CD4-positive, alpha-beta T cell (primary cell): Measurements from ENCODE around the gene PRDM16. TPM values are rescaled to one million over a fixed set of nuclear protein-coding genes. Genes with fewer than 3 reads are reported as not detected.

ENCODE experiments used
- ATAC-seq: fragments of 200-7000 bp; cut with Tn5 transposase; one replicate; pipeline ENCODE4 v1.10.0; 2022; ENCODE audit warnings: mild to moderate bottlenecking; ENCODE audit not compliant: poor library complexity
- CTCF ChIA-PET: fragments of 350-600 bp; sonication (Branson Sonifier 250); formaldehyde crosslinking; loops from one replicate; lab custom pipeline; 2021; ENCODE audit warnings: antibody characterized with exemption, inconsistent platforms; lab: Charles Lee
- POLR2A ChIA-PET: fragments of 350-600 bp; sonication (Branson Sonifier 250); formaldehyde crosslinking; loops from one replicate; lab custom pipeline; 2021; ENCODE audit warnings: antibody characterized with exemption, inconsistent platforms; lab: Charles Lee
- DNase-seq, 14 experiments: peaks; one replicate each; pipeline ENCODE4 v3.0.0-alpha.2; 2013 to 2020; ENCODE audit warnings: mixed read lengths in 2 of 14
- H3K27ac ChIP-seq, 2 donors: one replicate each; pipeline versions ENCODE4 v1.5.1 to v1.7.0; 2013; ENCODE audit warnings: low read length in 2 of 2, low read depth in 1 of 2, mild to moderate bottlenecking in 1 of 2
- H3K27me3 ChIP-seq, 2 experiments: 1 replicate in 1 of 2; 2 replicates in 1 of 2; pipeline versions ENCODE4 v1.6.1 to v1.7.0; 2013; ENCODE audit warnings: low read length in 2 of 2, control low read depth in 1 of 2, mild to moderate bottlenecking in 1 of 2, moderate library complexity in 1 of 2; ENCODE audit not compliant: insufficient read depth in 2 of 2, control insufficient read depth in 1 of 2
- H3K36me3 ChIP-seq: one replicate; pipeline ENCODE4 v1.6.1; 2013; ENCODE audit warnings: low read length, control low read depth; ENCODE audit not compliant: insufficient read depth
- H3K4me1 ChIP-seq: one replicate; pipeline ENCODE4 v1.6.1; 2013; ENCODE audit warnings: low read length, control low read depth; ENCODE audit not compliant: insufficient read depth
- H3K4me3 ChIP-seq: one replicate; pipeline ENCODE4 v1.5.1; 2013; ENCODE audit warnings: mild to moderate bottlenecking, low read length, moderate library complexity
- H3K9me3 ChIP-seq, 2 experiments: 1 replicate in 1 of 2; 2 replicates in 1 of 2; pipeline versions ENCODE4 v1.6.1 to v1.7.0; 2013; ENCODE audit warnings: low read length in 2 of 2, mild to moderate bottlenecking in 2 of 2, control low read depth in 1 of 2, moderate library complexity in 1 of 2; ENCODE audit not compliant: control insufficient read depth in 1 of 2, insufficient read depth in 1 of 2
- H3K27ac Mint-ChIP-seq: one replicate; pipeline ENCODE4 v1.8.0; 2020; ENCODE audit warnings: mixed read lengths
- H3K27me3 Mint-ChIP-seq: one replicate; pipeline ENCODE4 v1.8.0; 2021; ENCODE audit warnings: mixed read lengths
- H3K36me3 Mint-ChIP-seq: one replicate; pipeline ENCODE4 v1.8.0; 2021; ENCODE audit warnings: low read depth, mixed read lengths
- H3K4me1 Mint-ChIP-seq: one replicate; pipeline ENCODE4 v1.8.0; 2021; ENCODE audit warnings: low read depth, mixed read lengths
- H3K4me3 Mint-ChIP-seq: one replicate; pipeline ENCODE4 v1.8.0; 2020; ENCODE audit warnings: mild to moderate bottlenecking, mixed read lengths
- H3K9me3 Mint-ChIP-seq: one replicate; pipeline ENCODE4 v1.8.0; 2020; ENCODE audit warnings: mixed read lengths
- intact Hi-C, 2 experiments: fragments of 100-400 bp; cut with DNase I in 1 of 2; cut with micrococcal nuclease in 1 of 2; formaldehyde crosslinking; loops; one replicate each; pipeline versions ENCODE4 v1.15.1 to v1.9.0; 2023 to 2025; cut with DNase I, micrococcal nuclease
- total RNA-seq, 174 experiments: library from RNA in 2 of 174; stranded (reverse) in 2 of 174; gene quantifications; one replicate each; pipeline ENCODE4 v1.2.3 and lab custom pipeline; 2021 to 2026
- TF ChIP-seq, protein P1 (sequence below): fragments of 200-600 bp; IDR thresholded peaks from one replicate; pipeline ENCODE4 v1.8.0; 2022; ENCODE audit warnings: antibody characterized with exemption, mild to moderate bottlenecking

Gene PRDM16
- total RNA-seq, 2 experiments from 2014 or later, result not detected

DNA sequence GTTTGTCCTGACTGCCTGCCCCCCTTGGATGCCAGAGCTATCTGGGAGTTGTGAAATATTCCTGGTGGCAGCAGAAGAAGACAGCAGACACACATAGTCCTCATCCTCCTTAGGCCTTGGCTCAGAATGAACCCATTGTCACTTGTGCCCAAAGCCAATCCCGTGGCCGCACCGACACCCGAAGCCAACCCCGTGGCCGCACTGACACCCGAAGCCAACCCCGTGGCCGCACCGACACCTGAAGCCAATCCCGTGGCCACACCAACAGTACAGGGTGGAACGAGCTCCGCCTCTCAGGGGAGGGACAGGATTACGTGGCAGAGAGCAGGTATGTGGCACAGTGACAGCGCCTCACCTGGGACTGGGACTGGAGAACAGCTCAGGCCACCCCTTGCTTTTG lies 186.7 kb downstream of the PRDM16 start:
- CTCF ChIA-PET, result no interaction called here
- no peak for ATAC-seq
- peaks cover 0 to 42% of the 10 kb centered on the region in 2 experiments for H3K9me3 ChIP-seq
- intact Hi-C loops, result no loop called here
- Mint-ChIP-seq H3K27me3 (no peaks in the 10 kb centered on the region), H3K27ac (no peak overlapping the region), H3K36me3 (no peaks in the 10 kb centered on the region), H3K4me3 (no peak overlapping the region), H3K9me3 (peaks cover 4% of the 10 kb centered on the region), H3K4me1 (no peaks in the 10 kb centered on the region)
- H3K4me3 ChIP-seq, result no peak overlapping the region
- TF ChIP-seq, protein P1, sequence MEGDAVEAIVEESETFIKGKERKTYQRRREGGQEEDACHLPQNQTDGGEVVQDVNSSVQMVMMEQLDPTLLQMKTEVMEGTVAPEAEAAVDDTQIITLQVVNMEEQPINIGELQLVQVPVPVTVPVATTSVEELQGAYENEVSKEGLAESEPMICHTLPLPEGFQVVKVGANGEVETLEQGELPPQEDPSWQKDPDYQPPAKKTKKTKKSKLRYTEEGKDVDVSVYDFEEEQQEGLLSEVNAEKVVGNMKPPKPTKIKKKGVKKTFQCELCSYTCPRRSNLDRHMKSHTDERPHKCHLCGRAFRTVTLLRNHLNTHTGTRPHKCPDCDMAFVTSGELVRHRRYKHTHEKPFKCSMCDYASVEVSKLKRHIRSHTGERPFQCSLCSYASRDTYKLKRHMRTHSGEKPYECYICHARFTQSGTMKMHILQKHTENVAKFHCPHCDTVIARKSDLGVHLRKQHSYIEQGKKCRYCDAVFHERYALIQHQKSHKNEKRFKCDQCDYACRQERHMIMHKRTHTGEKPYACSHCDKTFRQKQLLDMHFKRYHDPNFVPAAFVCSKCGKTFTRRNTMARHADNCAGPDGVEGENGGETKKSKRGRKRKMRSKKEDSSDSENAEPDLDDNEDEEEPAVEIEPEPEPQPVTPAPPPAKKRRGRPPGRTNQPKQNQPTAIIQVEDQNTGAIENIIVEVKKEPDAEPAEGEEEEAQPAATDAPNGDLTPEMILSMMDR, result no peak
- H3K36me3 ChIP-seq, result no peaks in the 10 kb centered on the region
- DNase-seq, result no peak
- no peaks in the 10 kb centered on the region for H3K4me1 ChIP-seq
- no peaks in the 10 kb centered on the region for H3K27me3 ChIP-seq
- no peak overlapping the region for H3K27ac ChIP-seq
- POLR2A ChIA-PET, result no interaction called here

DNA sequence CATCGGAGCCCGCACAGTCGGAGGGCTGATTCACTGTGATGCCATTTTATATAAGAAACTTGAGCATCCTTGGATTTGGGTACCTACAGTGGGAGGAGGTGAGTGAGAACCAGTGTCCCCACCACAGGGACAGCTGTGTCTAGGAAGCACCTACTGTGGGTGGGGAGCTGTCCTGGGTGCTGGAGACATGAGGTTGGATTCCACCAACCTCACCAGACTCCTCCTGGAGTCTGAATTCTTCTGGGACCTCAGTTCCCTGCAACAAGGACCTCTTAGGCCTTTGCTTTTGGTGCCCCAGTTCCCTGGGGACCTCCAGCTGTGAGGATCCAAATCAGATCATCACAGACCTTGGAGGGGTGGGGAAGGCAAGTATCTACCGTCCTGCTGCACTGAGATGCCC lies 188.8 kb downstream of the PRDM16 start:
- H3K9me3 Mint-ChIP-seq, result peaks cover 4% of the 10 kb centered on the region
- H3K27ac ChIP-seq, result no peak overlapping the region
- no peaks in the 10 kb centered on the region for H3K4me1 ChIP-seq
- H3K4me3 Mint-ChIP-seq, result no peak overlapping the region
- no peaks in the 10 kb centered on the region for H3K36me3 ChIP-seq
- ATAC-seq, result no peak
- intact Hi-C loops, result no loop called here
- peaks cover 0 to 36% of the 10 kb centered on the region in 2 experiments for H3K9me3 ChIP-seq
- no peak for DNase-seq
- H3K36me3 Mint-ChIP-seq, result no peaks in the 10 kb centered on the region
- POLR2A ChIA-PET, result no interaction called here
- TF ChIP-seq, protein P1, result no peak
- H3K27me3 Mint-ChIP-seq, result no peaks in the 10 kb centered on the region
- H3K4me3 ChIP-seq, result no peak overlapping the region
- no peaks in the 10 kb centered on the region for H3K27me3 ChIP-seq
- CTCF ChIA-PET, result no interaction called here
- no peaks in the 10 kb centered on the region for H3K4me1 Mint-ChIP-seq
- no peak overlapping the region for H3K27ac Mint-ChIP-seq

DNA sequence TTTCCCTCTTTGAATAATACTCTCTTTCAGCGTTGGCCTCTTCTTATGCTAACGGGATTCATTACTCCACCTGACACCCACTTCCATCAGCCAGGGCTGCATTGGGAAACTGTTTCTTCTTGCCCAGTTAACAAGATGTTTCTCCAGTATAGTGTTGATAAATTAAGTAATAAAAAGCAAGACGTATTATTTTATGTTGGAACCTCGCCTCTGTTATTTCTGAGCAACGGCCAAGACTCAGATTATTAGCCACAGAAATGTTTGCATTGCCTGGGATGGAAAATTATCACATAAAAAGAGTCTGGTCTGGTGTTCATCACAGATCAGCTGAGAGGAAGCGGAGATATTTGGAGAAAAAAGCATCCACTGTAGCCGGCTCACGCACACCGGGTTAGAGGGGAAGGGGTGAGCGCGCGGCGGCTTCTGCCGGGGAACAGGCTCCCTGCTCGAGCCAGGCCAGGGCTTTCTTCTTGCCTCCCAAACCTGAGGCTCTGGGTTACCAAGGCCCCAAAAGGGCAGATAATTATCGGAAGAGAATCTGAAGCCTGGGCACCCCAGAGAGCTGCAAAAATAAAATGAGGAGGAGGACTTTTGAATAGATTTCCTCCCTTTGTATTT lies 189.5 kb downstream of the PRDM16 start:
- Histone ChIP-seq H3K27ac (no peak overlapping the region), H3K36me3 (no peaks in the 10 kb centered on the region), H3K27me3 (no peaks in the 10 kb centered on the region), H3K4me1 (no peaks in the 10 kb centered on the region), H3K9me3 (peaks cover 0 to 33% of the 10 kb centered on the region in 2 experiments), H3K4me3 (no peak overlapping the region)
- Mint-ChIP-seq H3K4me3 (no peak overlapping the region), H3K4me1 (no peaks in the 10 kb centered on the region), H3K27ac (no peak overlapping the region), H3K36me3 (no peaks in the 10 kb centered on the region), H3K27me3 (no peaks in the 10 kb centered on the region), H3K9me3 (peaks cover 4% of the 10 kb centered on the region)
- ATAC-seq (no peak), DNase-seq (no peak)
- TF ChIP-seq, protein P1, result no peak
- intact Hi-C loops, result no loop called here
- CTCF ChIA-PET, result no interaction called here
- POLR2A ChIA-PET, result no interaction called here
